B cell (primary cell): ENCODE measurements around the gene AQP3. TPM values are rescaled to one million over a fixed set of nuclear protein-coding genes. Genes with fewer than 3 reads are reported as not detected.
"Not testable (repeated sequence)": the region's sequence is repeated elsewhere in the genome, so short reads cannot be mapped to it uniquely, and the experiment has no call there.

Experiments used
- ATAC-seq: fragments of 200-7000 bp; cut with Tn5 transposase; one replicate; pipeline ENCODE4 v1.10.0; 2021; ENCODE audit warnings: low read depth, mild to moderate bottlenecking, moderate number of reproducible peaks, moderate library complexity
- CTCF ChIA-PET: fragments of 350-600 bp; sonication (Branson Sonifier 250); formaldehyde crosslinking; loops from one replicate; lab custom pipeline; 2021; ENCODE audit warnings: antibody characterized with exemption, inconsistent platforms; lab: Charles Lee
- POLR2A ChIA-PET: fragments of 350-600 bp; sonication (Branson Sonifier 250); formaldehyde crosslinking; loops from one replicate; lab custom pipeline; 2021; ENCODE audit warnings: antibody characterized with exemption; lab: Charles Lee
- DNase-seq: peaks from one replicate; pipeline ENCODE4 v3.0.0; 2013
- H2AFZ ChIP-seq: 2 replicates; pipeline ENCODE4 v1.6.1; 2012; ENCODE audit warnings: mild to moderate bottlenecking, low read depth, low read length; ENCODE audit not compliant: insufficient read depth, poor library complexity, severe bottlenecking
- H3K27ac ChIP-seq, 2 donors: 1 replicate in 1 of 2; 2 replicates in 1 of 2; pipeline ENCODE4 v1.5.1; 2012 to 2013; ENCODE audit warnings: low read length in 2 of 2, mild to moderate bottlenecking in 2 of 2, moderate library complexity in 1 of 2
- H3K27me3 ChIP-seq, 4 experiments: fragments of 200-600 bp in 1 of 4; sonication (generic) in 1 of 4; replicated peaks in 1 of 4; 1 replicate in 2 of 4; 2 replicates in 2 of 4; pipeline versions ENCODE4 v1.6.1 to v1.7.0; 2013 to 2016; ENCODE audit warnings: low read length in 3 of 4, mild to moderate bottlenecking in 2 of 4, mixed read lengths in 1 of 4, moderate library complexity in 1 of 4; ENCODE audit not compliant: insufficient read depth in 4 of 4, control insufficient read depth in 3 of 4; ENCODE audit errors: control extremely low read depth in 1 of 4
- H3K36me3 ChIP-seq, 2 experiments: replicated peaks in 1 of 2; 1 replicate in 1 of 2; 2 replicates in 1 of 2; pipeline versions ENCODE4 v1.6.1 to v1.7.1; 2013; ENCODE audit warnings: low read length in 1 of 2; ENCODE audit not compliant: insufficient read depth in 2 of 2, control insufficient read depth in 1 of 2; ENCODE audit errors: control extremely low read depth in 1 of 2, extremely low read depth in 1 of 2
- H3K4me1 ChIP-seq, 2 donors: fragments of 200-600 bp in 1 of 2; sonication (generic) in 1 of 2; 1 replicate in 1 of 2; 2 replicates in 1 of 2; pipeline versions ENCODE4 v1.5.1 to v1.6.1; 2013 to 2017; ENCODE audit warnings: low read length in 2 of 2; ENCODE audit not compliant: control insufficient read depth in 2 of 2, insufficient read depth in 2 of 2
- H3K4me2 ChIP-seq: replicated peaks from 2 replicates; pipeline ENCODE3; 2012; ENCODE audit warnings: mild to moderate bottlenecking, low read depth, low read length; ENCODE audit not compliant: poor library complexity, severe bottlenecking
- H3K4me3 ChIP-seq, 5 experiments: fragments of 200-600 bp in 1 of 5; sonication (generic) in 1 of 5; 1 replicate in 3 of 5; 2 replicates in 2 of 5; pipeline versions ENCODE4 v1.5.1 to v1.7.0; 2011 to 2016; ENCODE audit warnings: low read length in 4 of 5, mild to moderate bottlenecking in 4 of 5, low read depth in 2 of 5, control low read depth in 1 of 5, moderate library complexity in 1 of 5; ENCODE audit not compliant: insufficient read depth in 1 of 5; ENCODE audit errors: control extremely low read depth in 1 of 5, extremely low read depth in 1 of 5
- H3K79me2 ChIP-seq: fragments of 200-600 bp; sonication (generic); one replicate; pipeline ENCODE4 v1.6.0; 2016; ENCODE audit warnings: low read length; ENCODE audit not compliant: control insufficient read depth, insufficient read depth
- H3K9ac ChIP-seq: fragments of 200-600 bp; sonication (generic); 2 replicates; pipeline ENCODE4 v1.6.1; 2017; ENCODE audit warnings: mild to moderate bottlenecking, low read length, moderate library complexity
- H3K9me3 ChIP-seq, 3 donors: one replicate each; pipeline versions ENCODE4 v1.6.1 to v1.7.1; 2013; ENCODE audit warnings: low read length in 2 of 3; ENCODE audit not compliant: control insufficient read depth in 2 of 3, insufficient read depth in 1 of 3; ENCODE audit errors: control extremely low read depth in 1 of 3
- H4K20me1 ChIP-seq: 2 replicates; pipeline ENCODE4 v1.6.0; 2012; ENCODE audit warnings: mild to moderate bottlenecking, low read length; ENCODE audit not compliant: insufficient read depth, control insufficient read depth, poor library complexity, severe bottlenecking
- H3K27ac Mint-ChIP-seq: one replicate; pipeline ENCODE4 v1.8.0; 2021; ENCODE audit warnings: mixed read lengths
- H3K27me3 Mint-ChIP-seq: one replicate; pipeline ENCODE4 v1.8.0; 2021; ENCODE audit warnings: mixed read lengths
- H3K4me1 Mint-ChIP-seq: one replicate; pipeline ENCODE4 v1.8.0; 2021; ENCODE audit warnings: mixed read lengths
- H3K4me3 Mint-ChIP-seq: one replicate; pipeline ENCODE4 v1.8.0; 2021; ENCODE audit warnings: mixed read lengths
- H3K9me3 Mint-ChIP-seq: one replicate; pipeline ENCODE4 v1.8.0; 2022; ENCODE audit warnings: mixed read lengths; ENCODE audit not compliant: insufficient read depth
- EZH2 ChIP-seq: IDR thresholded peaks from 2 replicates; pipeline ENCODE4 v1.6.1; 2012; ENCODE audit warnings: borderline replicate concordance, low read depth, mild to moderate bottlenecking, moderate library complexity, low read length; ENCODE audit not compliant: insufficient read depth, poor library complexity, severe bottlenecking
- WGBS: methylation state at CpG from one replicate; pipeline ENCODE4 v1.1.5; 2013; ENCODE audit warnings: missing lambda C conversion rate; ENCODE audit not compliant: insufficient coverage; 5-methylcytosine and 5-hydroxymethylcytosine counted together
- intact Hi-C: fragments of 100-400 bp; cut with micrococcal nuclease; formaldehyde crosslinking; loops from one replicate; pipeline ENCODE4 v1.10.0; 2022
- polyA minus RNA-seq: library from RNA; depleted of rRNA, polyadenylated mRNA; stranded (reverse); fragments of >200 nt; gene quantifications from 2 replicates; pipeline ENCODE4 v1.2.3, GENCODE V29; 2012
- polyA plus RNA-seq: library from polyadenylated mRNA; depleted of rRNA; stranded (reverse); fragments of >200 nt; gene quantifications from 2 replicates; pipeline ENCODE4 v1.2.3, GENCODE V29; 2012
- total RNA-seq, 2 donors: library from RNA; stranded (reverse); fragments of 120-200 nt in 1 of 2; gene quantifications; 1 replicate in 1 of 2; 2 replicates in 1 of 2; pipeline versions ENCODE4 v1.2.3 to v1.2.4, GENCODE V29; 2013 to 2022
- TF ChIP-seq, protein P1 (sequence below): fragments of 200-600 bp; IDR thresholded peaks from one replicate; pipeline ENCODE4 v1.8.0; 2022; ENCODE audit warnings: antibody characterized with exemption, mild to moderate bottlenecking

The AQP3 gene
- total RNA-seq: 1.4 and 1.8 TPM in 2 replicates
- 7.5 TPM for total RNA-seq (2013)
- polyA plus RNA-seq: 10.0 and 11.4 TPM in 2 replicates
- polyA minus RNA-seq: 15.6 and 25.5 TPM in 2 replicates

DNA sequence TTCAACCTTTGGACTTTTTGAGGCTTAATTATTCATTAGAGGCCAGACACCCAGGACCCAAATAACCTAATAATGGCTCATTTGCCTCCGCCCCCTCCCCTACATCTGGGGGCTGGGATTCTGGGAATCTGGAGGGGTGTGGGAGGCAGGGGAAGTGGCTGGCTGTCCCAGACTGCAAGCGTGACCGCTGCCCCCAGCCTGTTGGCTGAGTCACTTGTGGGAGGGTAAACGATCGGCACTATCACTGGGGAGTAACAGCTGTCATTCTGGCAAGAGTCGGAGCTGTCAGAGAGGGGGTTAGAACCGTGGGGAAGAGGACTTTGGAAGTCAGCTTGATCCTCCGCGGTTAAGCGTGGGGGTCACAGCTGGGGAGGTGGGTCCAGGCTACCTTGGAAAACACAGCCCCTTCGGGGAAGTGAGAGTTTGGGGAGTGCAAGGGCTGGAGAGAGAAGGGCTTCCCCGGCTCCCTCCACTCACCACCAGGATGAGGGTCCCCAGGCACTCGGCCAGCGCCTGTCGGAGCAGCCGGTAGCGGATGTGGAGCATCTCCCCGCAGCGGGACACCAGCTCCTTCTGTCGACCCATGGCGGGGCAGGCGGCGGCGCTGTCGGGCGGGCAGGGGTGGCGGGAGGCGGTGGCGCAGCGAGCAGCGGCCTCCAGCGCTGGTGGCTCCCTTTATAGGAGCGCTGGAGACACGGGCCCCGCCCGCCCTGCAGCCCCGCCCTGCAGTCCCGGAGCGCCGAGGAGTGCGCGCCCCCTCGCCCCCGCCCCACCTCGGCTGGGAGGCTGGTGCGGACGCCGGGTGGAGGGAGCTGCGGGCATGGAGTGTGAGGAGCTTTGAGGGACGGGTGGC lies at the start of gene AQP3:
Gene AQP3 (minus strand): TSS at position 648 of the 853 bp plus-strand sequence. CDS start 63 bp downstream, at position 585.
- ChIA-PET CTCF (interaction anchor here (0.6 to 1.9 kb wide), 4 partner anchors 12 to 157 kb away, joined by 3 to 6 read pairs (median 3); partner anchors contain the start of genes NFX1 and NOL6), POLR2A (interaction anchor here (1.6 kb wide), 1 partner anchor 27 kb away, joined by 4 read pairs; the partner anchor contains the start of gene NOL6)
- WGBS: 2% methylated on average over 48 of the region's 50 CpGs
- peaks cover 21 to 22% of the 10 kb centered on the region in 2 donors for H3K4me1 ChIP-seq
- peak; percentile 65 for DNase-seq
- no peaks in the 10 kb centered on the region for H3K9me3 Mint-ChIP-seq
- H4K20me1 ChIP-seq: no peaks in the 10 kb centered on the region
- intact Hi-C loops: no loop called here
- no peaks in the 10 kb centered on the region for H3K9me3 ChIP-seq
- peaks cover 3% of the 10 kb centered on the region for H3K27me3 Mint-ChIP-seq
- peaks cover 24% of the 10 kb centered on the region for H3K4me1 Mint-ChIP-seq
- peak within 1 kb of the TSS; percentile 80 for H2AFZ ChIP-seq
- peak within 1 kb of the TSS; percentile 88 for H3K4me3 Mint-ChIP-seq
- TF ChIP-seq, protein P1, sequence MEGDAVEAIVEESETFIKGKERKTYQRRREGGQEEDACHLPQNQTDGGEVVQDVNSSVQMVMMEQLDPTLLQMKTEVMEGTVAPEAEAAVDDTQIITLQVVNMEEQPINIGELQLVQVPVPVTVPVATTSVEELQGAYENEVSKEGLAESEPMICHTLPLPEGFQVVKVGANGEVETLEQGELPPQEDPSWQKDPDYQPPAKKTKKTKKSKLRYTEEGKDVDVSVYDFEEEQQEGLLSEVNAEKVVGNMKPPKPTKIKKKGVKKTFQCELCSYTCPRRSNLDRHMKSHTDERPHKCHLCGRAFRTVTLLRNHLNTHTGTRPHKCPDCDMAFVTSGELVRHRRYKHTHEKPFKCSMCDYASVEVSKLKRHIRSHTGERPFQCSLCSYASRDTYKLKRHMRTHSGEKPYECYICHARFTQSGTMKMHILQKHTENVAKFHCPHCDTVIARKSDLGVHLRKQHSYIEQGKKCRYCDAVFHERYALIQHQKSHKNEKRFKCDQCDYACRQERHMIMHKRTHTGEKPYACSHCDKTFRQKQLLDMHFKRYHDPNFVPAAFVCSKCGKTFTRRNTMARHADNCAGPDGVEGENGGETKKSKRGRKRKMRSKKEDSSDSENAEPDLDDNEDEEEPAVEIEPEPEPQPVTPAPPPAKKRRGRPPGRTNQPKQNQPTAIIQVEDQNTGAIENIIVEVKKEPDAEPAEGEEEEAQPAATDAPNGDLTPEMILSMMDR: peak; percentile 36
- no peak for TF ChIP-seq EZH2
- H3K27ac ChIP-seq: no peak within 1 kb of the TSS
- H3K9ac ChIP-seq: peak within 1 kb of the TSS; percentile 65
- peak; percentile 81 for ATAC-seq
- H3K79me2 ChIP-seq: no peaks in the 10 kb centered on the region
- peaks cover 0 to 9% (median 1%) of the 10 kb centered on the region in 4 experiments for H3K27me3 ChIP-seq
- H3K27ac Mint-ChIP-seq: peak within 1 kb of the TSS; percentile 81
- H3K4me3 ChIP-seq: peak within 1 kb of the TSS in 4 of 5 experiments; percentile 27 to 59 (median 42)
- no peaks in the 10 kb centered on the region for H3K36me3 ChIP-seq
- peak within 1 kb of the TSS; percentile 92 for H3K4me2 ChIP-seq

DNA sequence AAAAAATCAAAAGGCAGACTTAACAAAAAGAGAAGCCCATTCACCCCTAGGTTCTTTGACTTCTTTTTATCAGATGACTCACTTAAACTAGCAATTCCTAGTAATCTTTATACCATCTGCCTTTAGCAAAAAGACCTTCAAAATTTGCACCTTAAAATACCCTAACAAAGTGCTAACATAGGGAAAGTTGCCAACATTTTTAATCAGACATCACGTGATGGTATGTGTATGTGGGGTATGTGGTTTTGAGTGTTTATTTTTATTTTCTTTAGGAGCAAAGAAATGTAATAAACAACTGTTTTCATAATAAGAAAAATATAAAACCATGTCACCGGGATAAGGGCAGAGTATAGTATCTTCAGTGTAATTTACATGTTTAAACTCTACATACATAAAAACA lies 46.4 kb upstream of the AQP3 start:
- CTCF ChIA-PET, H3K36me3 ChIP-seq, H3K27me3 Mint-ChIP-seq, H3K79me2 ChIP-seq, H3K9me3 Mint-ChIP-seq, H3K9me3 ChIP-seq, H4K20me1 ChIP-seq, H3K4me1 Mint-ChIP-seq, H2AFZ ChIP-seq, H3K4me1 ChIP-seq, H3K27me3 ChIP-seq, ATAC-seq, DNase-seq, H3K27ac ChIP-seq, H3K4me2 ChIP-seq, POLR2A ChIA-PET, H3K4me3 ChIP-seq, H3K27ac Mint-ChIP-seq, H3K9ac ChIP-seq, H3K4me3 Mint-ChIP-seq: not testable (repeated sequence)
- no CpG with 5 or more reads among the region's 2 CpGs for WGBS
- intact Hi-C loops: loop anchor here (10.0 kb wide), 1 partner anchor 89 kb away; the partner anchor contains the start of gene AQP7
